Loucy (cell line): ENCODE data around the gene NCKAP5.

Source experiments
- CTCF ChIP-seq: fragments of 200-600 bp; sonication (generic); conservative IDR thresholded peaks from 2 replicates; pipeline ENCODE4 v1.5.1; 2014; ENCODE audit warnings: mild to moderate bottlenecking, antibody characterized with exemption, low read length
- EZH2phosphoT487 ChIP-seq: fragments of 200-600 bp; IDR thresholded peaks from 2 replicates; pipeline ENCODE4 v1.6.1; 2018; ENCODE audit warnings: antibody characterized with exemption, mild to moderate bottlenecking, moderate library complexity, borderline replicate concordance

- TF ChIP-seq CTCF (no peak), EZH2phosphoT487 (no peak)
Observed at GRCh38 chr2:133063775-133064174, 504.5 kb downstream of the NCKAP5 start.
